GM19455 (cell line): ENCODE data around the gene ACTN4.

Source experiments
- ATAC-seq: cut with Tn5 transposase; IDR thresholded peaks from one replicate; pipeline ENCODE4 v1.9.1; 2021; ENCODE audit not compliant: unreplicated experiment

The ACTN4 gene

GRCh38 chr19:38676878-38677646, 29.6 kb downstream of the ACTN4 start:
- ATAC-seq = no peak

GRCh38 chr19:38678217-38678890, 30.9 kb downstream of the ACTN4 start:
- ATAC-seq = no peak

- no peak for ATAC-seq
Measured at GRCh38 chr19:38678891-38679494, 31.5 kb downstream of the ACTN4 start.

GRCh38 chr19:38679839-38680238, 32.4 kb downstream of the ACTN4 start:
- no peak for ATAC-seq

GRCh38 chr19:38682195-38682867, 34.9 kb downstream of the ACTN4 start:
- no peak for ATAC-seq

GRCh38 chr19:38682872-38683392, 35.5 kb downstream of the ACTN4 start:
- ATAC-seq = no peak

GRCh38 chr19:38683393-38684077, 36.1 kb downstream of the ACTN4 start:
- ATAC-seq = no peak

- ATAC-seq = no peak
Measured at GRCh38 chr19:38684078-38684861, 36.8 kb downstream of the ACTN4 start.

- ATAC-seq = no peak
Measured at GRCh38 chr19:38684862-38685665, 37.6 kb downstream of the ACTN4 start.

GRCh38 chr19:38685666-38686529, 38.4 kb downstream of the ACTN4 start:
- no peak for ATAC-seq

GRCh38 chr19:38686530-38686888, 39.1 kb downstream of the ACTN4 start:
- ATAC-seq = no peak

GRCh38 chr19:38687837-38688378, 40.5 kb downstream of the ACTN4 start:
- no peak for ATAC-seq

GRCh38 chr19:38690146-38690545, 42.7 kb downstream of the ACTN4 start:
- no peak for ATAC-seq

- ATAC-seq = no peak
Measured at GRCh38 chr19:38690832-38691231, 43.4 kb downstream of the ACTN4 start.

- no peak for ATAC-seq
Measured at GRCh38 chr19:38691938-38692457, 44.5 kb downstream of the ACTN4 start.

GRCh38 chr19:38692458-38693379, 45.3 kb downstream of the ACTN4 start:
- ATAC-seq = no peak
